Gastroesophageal sphincter (tissue), 3 donors: ENCODE results near the gene PPP5C.

Experiments
- EP300 ChIP-seq: sonication (generic); formaldehyde crosslinking; IDR thresholded peaks from one replicate; pipeline ENCODE4 v1.6.1; 2017; ENCODE audit warnings: antibody characterized with exemption, mild to moderate bottlenecking
- POLR2A ChIP-seq, 2 donors: fragments of 450-650 bp; IDR thresholded peaks; one replicate each; pipeline ENCODE4 v1.6.1; 2017; ENCODE audit warnings: antibody characterized with exemption in 2 of 2, mild to moderate bottlenecking in 2 of 2, moderate library complexity in 1 of 2
- POLR2AphosphoS5 ChIP-seq: sonication (generic); formaldehyde crosslinking; IDR thresholded peaks from one replicate; pipeline ENCODE4 v1.6.1; 2017; ENCODE audit warnings: antibody characterized with exemption
- TF ChIP-seq, protein P1 (sequence below), 4 experiments: fragments of 200-600 bp in 2 of 4; fragments of 450-650 bp in 2 of 4; sonication (generic) in 1 of 4; IDR thresholded peaks; one replicate each; pipeline ENCODE4 v1.5.1; 2017 to 2019; ENCODE audit warnings: antibody characterized with exemption in 4 of 4, mild to moderate bottlenecking in 2 of 4, moderate library complexity in 2 of 4

DNA sequence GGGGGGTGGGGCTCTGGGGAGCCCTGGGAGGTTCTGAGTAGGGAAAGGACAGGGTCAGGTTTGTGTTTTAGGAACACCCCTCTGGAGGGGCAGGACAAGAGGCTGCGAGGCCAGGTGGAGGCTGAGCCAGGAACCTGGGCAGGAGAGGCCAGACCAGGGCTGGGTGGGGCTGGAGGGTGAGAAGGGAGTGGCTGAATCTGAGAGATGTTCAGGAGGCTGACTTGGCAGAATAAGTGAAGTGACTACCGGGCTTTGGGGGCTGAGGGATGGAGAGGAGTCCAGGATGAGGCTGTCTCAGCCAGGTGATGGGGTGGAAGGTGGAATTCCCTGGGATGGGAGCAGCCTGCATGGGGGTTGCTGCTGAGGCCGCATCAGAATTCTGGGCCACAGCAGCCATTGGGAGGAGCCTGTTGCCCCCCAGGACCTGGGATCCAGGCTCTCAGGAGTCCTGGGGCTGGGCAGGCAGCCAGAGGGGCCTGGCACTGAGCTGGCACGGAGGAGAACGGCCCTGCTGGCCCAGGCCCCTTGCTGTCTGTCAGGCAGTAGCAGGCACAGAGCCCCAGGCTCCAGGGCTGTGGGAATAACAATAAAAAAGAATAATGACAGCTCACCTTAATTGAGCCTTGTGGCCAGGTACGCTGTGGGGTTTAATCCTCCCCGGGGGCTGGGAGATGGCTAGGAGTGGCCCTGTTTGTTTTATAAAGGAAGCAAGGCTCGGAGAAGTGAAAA is 3.3 kb downstream of the PPP5C start:
- TF ChIP-seq, protein P1, sequence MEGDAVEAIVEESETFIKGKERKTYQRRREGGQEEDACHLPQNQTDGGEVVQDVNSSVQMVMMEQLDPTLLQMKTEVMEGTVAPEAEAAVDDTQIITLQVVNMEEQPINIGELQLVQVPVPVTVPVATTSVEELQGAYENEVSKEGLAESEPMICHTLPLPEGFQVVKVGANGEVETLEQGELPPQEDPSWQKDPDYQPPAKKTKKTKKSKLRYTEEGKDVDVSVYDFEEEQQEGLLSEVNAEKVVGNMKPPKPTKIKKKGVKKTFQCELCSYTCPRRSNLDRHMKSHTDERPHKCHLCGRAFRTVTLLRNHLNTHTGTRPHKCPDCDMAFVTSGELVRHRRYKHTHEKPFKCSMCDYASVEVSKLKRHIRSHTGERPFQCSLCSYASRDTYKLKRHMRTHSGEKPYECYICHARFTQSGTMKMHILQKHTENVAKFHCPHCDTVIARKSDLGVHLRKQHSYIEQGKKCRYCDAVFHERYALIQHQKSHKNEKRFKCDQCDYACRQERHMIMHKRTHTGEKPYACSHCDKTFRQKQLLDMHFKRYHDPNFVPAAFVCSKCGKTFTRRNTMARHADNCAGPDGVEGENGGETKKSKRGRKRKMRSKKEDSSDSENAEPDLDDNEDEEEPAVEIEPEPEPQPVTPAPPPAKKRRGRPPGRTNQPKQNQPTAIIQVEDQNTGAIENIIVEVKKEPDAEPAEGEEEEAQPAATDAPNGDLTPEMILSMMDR (IDR thresholded peaks at IDR 0.05), result no peak
- no peak for TF ChIP-seq POLR2A (IDR thresholded peaks at IDR 0.05)
- TF ChIP-seq POLR2AphosphoS5, result no peak
- TF ChIP-seq EP300, result no peak
